ENCODE data around the gene TEN1. TPM values are rescaled to one million over a fixed set of nuclear protein-coding genes. Genes with fewer than 3 reads are reported as not detected.
A peak's percentile ranks its signal among the peaks of the same experiment; 100 is the strongest.

TEN1 gene
- total and polyA plus RNA-seq, 3 experiments from 2014 or later = 15.9 to 21.0 (median 17.3) TPM

DNA sequence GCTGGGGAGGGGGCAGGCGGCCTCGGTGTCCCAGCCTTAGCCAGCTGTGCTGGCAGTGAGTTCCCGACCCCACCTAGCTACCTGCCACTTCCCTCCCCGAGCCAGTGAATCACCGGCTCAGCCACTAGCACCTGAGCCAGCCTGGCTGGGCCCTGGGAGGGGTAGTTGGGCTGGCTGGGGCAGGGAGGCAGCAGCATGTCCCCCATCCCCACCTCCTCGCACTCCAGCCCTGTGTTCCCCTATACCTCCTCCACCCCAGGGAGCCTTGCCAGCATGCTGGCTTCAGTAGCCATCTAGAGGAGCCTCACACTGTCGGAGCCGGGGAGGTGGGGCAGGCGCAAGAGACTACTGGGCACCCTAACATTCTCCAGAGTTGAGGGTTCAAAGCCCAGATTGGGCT lies 45.3 kb downstream of the TEN1 start:
- no peaks in the 10 kb centered on the region for H3K9me3 ChIP-seq (ENCODE audit: low read length)
- DNase-seq = no peak
- no peak overlapping the region for H3K4me3 Mint-ChIP-seq
- peaks cover 6 to 11% (median 8%) of the 10 kb centered on the region in 3 donors for H3K4me1 Mint-ChIP-seq
- no peaks in the 10 kb centered on the region for H3K36me3 Mint-ChIP-seq
- peaks cover 9% of the 10 kb centered on the region for H3K4me1 ChIP-seq (ENCODE audit: insufficient read depth, low read length)
- no peaks in the 10 kb centered on the region for H3K27me3 ChIP-seq (ENCODE audit: insufficient read depth, low read length, poor library complexity, severe bottlenecking)
- CTCF ChIA-PET = no interaction called here
- no peaks in the 10 kb centered on the region for H3K27me3 Mint-ChIP-seq
- H3K4me3 ChIP-seq (ENCODE audit: low read length) = no peak overlapping the region
- POLR2A ChIA-PET = no interaction called here
- no peak overlapping the region for H3K27ac Mint-ChIP-seq
- H3K36me3 ChIP-seq (ENCODE audit: insufficient read depth, low read length) = no peaks in the 10 kb centered on the region
- no peak overlapping the region for H3K27ac ChIP-seq (ENCODE audit: low read depth, low read length)
- no peaks in the 10 kb centered on the region for H3K9me3 Mint-ChIP-seq

GRCh38 chr17:76025294-76025693 lies 46.3 kb downstream of the TEN1 start:
- Mint-ChIP-seq H3K9me3 (no peaks in the 10 kb centered on the region), H3K27ac (no peak overlapping the region), H3K27me3 (no peaks in the 10 kb centered on the region), H3K36me3 (no peaks in the 10 kb centered on the region), H3K4me3 (no peak overlapping the region), H3K4me1 (peaks cover 14 to 19% (median 14%) of the 10 kb centered on the region in 3 donors)
- peaks cover 17% of the 10 kb centered on the region for H3K4me1 ChIP-seq (ENCODE audit: insufficient read depth, low read length)
- DNase-seq = no peak
- H3K27me3 ChIP-seq (ENCODE audit: insufficient read depth, low read length, poor library complexity, severe bottlenecking) = no peaks in the 10 kb centered on the region
- CTCF ChIA-PET = no interaction called here
- H3K27ac ChIP-seq (ENCODE audit: low read depth, low read length) = no peak overlapping the region
- H3K4me3 ChIP-seq (ENCODE audit: low read length) = no peak overlapping the region
- H3K9me3 ChIP-seq (ENCODE audit: low read length) = no peaks in the 10 kb centered on the region
- no peaks in the 10 kb centered on the region for H3K36me3 ChIP-seq (ENCODE audit: insufficient read depth, low read length)
- POLR2A ChIA-PET = interaction anchor here (0.7 to 1.1 kb wide), 2 partner anchors 11 to 51 kb away, joined by 3 to 7 read pairs; no protein-coding TSS in a partner anchor

GRCh38 chr17:76026714-76027158 lies 47.7 kb downstream of the TEN1 start:
- no peak overlapping the region for H3K4me3 ChIP-seq (ENCODE audit: low read length)
- ChIA-PET CTCF (interaction anchor here (1.6 kb wide), 1 partner anchor 13 kb away, joined by 5 read pairs; no protein-coding TSS in a partner anchor), POLR2A (no interaction called here)
- H3K36me3 ChIP-seq (ENCODE audit: insufficient read depth, low read length) = no peaks in the 10 kb centered on the region
- H3K9me3 ChIP-seq (ENCODE audit: low read length) = no peaks in the 10 kb centered on the region
- Mint-ChIP-seq H3K27ac (no peak overlapping the region), H3K9me3 (no peaks in the 10 kb centered on the region), H3K4me3 (no peak overlapping the region), H3K27me3 (no peaks in the 10 kb centered on the region), H3K4me1 (peaks cover 14 to 19% (median 14%) of the 10 kb centered on the region in 3 donors), H3K36me3 (no peaks in the 10 kb centered on the region)
- no peak for DNase-seq
- no peak overlapping the region for H3K27ac ChIP-seq (ENCODE audit: low read depth, low read length)
- H3K27me3 ChIP-seq (ENCODE audit: insufficient read depth, low read length, poor library complexity, severe bottlenecking) = no peaks in the 10 kb centered on the region
- H3K4me1 ChIP-seq (ENCODE audit: insufficient read depth, low read length) = peaks cover 17% of the 10 kb centered on the region

DNA sequence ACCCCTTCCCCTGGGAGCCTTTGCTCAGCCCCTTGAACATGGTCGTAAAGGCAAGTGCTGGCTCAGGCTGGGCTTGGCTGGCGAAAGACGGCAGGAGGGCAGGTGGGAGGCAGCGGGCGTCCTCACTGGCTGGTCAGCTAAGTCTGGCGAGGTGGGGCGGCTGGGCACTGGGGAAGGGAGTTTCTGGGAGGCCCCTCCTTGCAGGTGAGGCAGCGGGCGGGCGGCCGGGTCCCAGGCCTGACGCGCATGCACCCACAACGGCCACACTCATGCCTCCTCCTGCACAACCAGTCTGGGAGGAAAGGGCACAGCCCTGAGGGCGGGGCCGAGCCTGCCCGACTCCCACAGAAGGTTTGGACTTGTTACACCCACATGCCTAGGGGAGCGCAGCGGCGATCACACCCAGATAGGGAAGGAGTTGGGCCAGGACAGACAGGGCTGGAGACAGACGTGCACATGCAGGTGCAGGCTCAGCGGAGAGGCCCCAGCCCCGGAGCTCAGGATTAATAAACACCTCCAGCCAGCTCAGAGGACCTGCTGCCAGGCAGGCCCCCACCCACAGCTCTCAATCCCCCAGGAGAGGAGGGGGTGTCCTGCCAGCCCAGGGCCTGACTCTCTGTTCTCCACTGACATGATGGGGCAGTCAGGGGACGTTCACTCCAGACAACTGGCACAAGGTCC lies 48.3 kb downstream of the TEN1 start, which contains the start of gene EVPL:
Gene EVPL, minus strand, starts transcription at position 148 of the 681 bp plus-strand sequence. Its CDS starts 108 bp downstream, at position 40.
- H3K4me3 Mint-ChIP-seq = no peak within 1 kb of the TSS
- H3K9me3 Mint-ChIP-seq = no peaks in the 10 kb centered on the region
- Histone ChIP-seq H3K27ac (ENCODE audit: low read depth, low read length) (no peak within 1 kb of the TSS), H3K4me1 (ENCODE audit: insufficient read depth, low read length) (peaks cover 17% of the 10 kb centered on the region), H3K4me3 (ENCODE audit: low read length) (no peak within 1 kb of the TSS), H3K9me3 (ENCODE audit: low read length) (no peaks in the 10 kb centered on the region), H3K36me3 (ENCODE audit: insufficient read depth, low read length) (no peaks in the 10 kb centered on the region), H3K27me3 (ENCODE audit: insufficient read depth, low read length, poor library complexity, severe bottlenecking) (no peaks in the 10 kb centered on the region)
- H3K4me1 Mint-ChIP-seq = peaks cover 14 to 19% (median 14%) of the 10 kb centered on the region in 3 donors
- H3K27ac Mint-ChIP-seq = peak within 1 kb of the TSS in 1 of 8 donors; percentile 17
- no peaks in the 10 kb centered on the region for H3K27me3 Mint-ChIP-seq
- ChIA-PET CTCF (interaction anchor here (0.6 to 1.6 kb wide), 3 partner anchors 8 to 428 kb away, joined by 3 to 5 read pairs (median 3); no protein-coding TSS in a partner anchor), POLR2A (no interaction called here)
- no peak for DNase-seq
- no peaks in the 10 kb centered on the region for H3K36me3 Mint-ChIP-seq

DNA sequence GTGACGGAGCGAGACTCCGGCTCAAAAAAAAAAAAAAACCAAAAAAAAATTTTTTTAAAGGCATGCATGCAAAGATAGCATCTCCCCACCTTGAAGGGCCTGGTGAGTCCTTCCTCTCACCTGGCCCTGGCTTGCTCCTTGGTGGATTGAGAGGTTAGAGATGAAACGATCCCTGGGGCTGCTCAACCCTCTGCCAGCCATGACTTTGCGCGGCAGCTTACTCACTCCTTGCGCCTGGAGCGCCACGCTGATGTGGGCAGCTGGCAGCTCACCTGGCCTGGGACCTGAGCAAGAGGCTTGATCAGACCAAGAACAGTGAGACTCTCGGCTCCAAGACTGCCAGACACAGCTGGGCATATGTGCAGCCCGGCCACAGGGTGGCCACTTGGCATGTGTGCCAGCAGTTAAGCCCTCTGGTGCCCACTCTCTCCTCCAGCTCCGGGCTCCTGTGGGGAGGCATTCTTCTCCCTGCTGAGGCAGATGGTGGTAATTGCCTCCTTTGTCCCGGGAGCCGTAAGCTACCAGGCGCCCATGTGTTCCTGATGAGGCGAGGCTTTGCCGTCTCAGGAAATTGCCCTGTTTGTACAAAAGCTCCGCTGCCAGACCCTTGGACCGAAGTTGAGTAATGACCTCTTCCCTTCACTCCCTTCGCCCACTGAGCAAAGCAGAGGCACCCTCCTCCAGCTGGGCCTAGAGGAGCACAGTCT lies 53.2 kb downstream of the TEN1 start:
- Mint-ChIP-seq H3K27ac (peak overlapping the region in 1 of 8 donors; percentile 23), H3K36me3 (no peaks in the 10 kb centered on the region), H3K27me3 (peaks cover 0 to 1% of the 10 kb centered on the region in 2 donors), H3K9me3 (no peaks in the 10 kb centered on the region), H3K4me3 (no peak overlapping the region), H3K4me1 (peaks cover 14 to 25% (median 17%) of the 10 kb centered on the region in 3 donors)
- peaks cover 17% of the 10 kb centered on the region for H3K4me1 ChIP-seq (ENCODE audit: insufficient read depth, low read length)
- no peaks in the 10 kb centered on the region for H3K9me3 ChIP-seq (ENCODE audit: low read length)
- H3K4me3 ChIP-seq (ENCODE audit: low read length) = no peak overlapping the region
- no peak for DNase-seq
- H3K27me3 ChIP-seq (ENCODE audit: insufficient read depth, low read length, poor library complexity, severe bottlenecking) = no peaks in the 10 kb centered on the region
- POLR2A ChIA-PET = interaction anchor here (0.6 kb wide), 1 partner anchor 235 kb away, joined by 4 read pairs; no protein-coding TSS in a partner anchor
- H3K36me3 ChIP-seq (ENCODE audit: insufficient read depth, low read length) = no peaks in the 10 kb centered on the region
- CTCF ChIA-PET = interaction anchor here (1.0 to 2.4 kb wide), 3 partner anchors 14 to 265 kb away, joined by 3 to 9 read pairs (median 4); no protein-coding TSS in a partner anchor
- no peak overlapping the region for H3K27ac ChIP-seq (ENCODE audit: low read depth, low read length)

- H3K4me3 ChIP-seq (ENCODE audit: low read length) = no peak overlapping the region
- H3K4me1 ChIP-seq (ENCODE audit: insufficient read depth, low read length) = peaks cover 17% of the 10 kb centered on the region
- ChIA-PET CTCF (interaction anchor here (1.5 to 2.4 kb wide), 2 partner anchors 13 to 18 kb away, joined by 4 to 9 read pairs; no protein-coding TSS in a partner anchor), POLR2A (interaction anchor here (0.5 kb wide), 1 partner anchor 67 kb away, joined by 5 read pairs; no protein-coding TSS in a partner anchor)
- H3K27me3 Mint-ChIP-seq = peaks cover 0 to 1% of the 10 kb centered on the region in 2 donors
- no peaks in the 10 kb centered on the region for H3K36me3 ChIP-seq (ENCODE audit: insufficient read depth, low read length)
- no peak overlapping the region for H3K27ac ChIP-seq (ENCODE audit: low read depth, low read length)
- DNase-seq = no peak
- peak overlapping the region in 1 of 8 donors; percentile 23 for H3K27ac Mint-ChIP-seq
- no peaks in the 10 kb centered on the region for H3K27me3 ChIP-seq (ENCODE audit: insufficient read depth, low read length, poor library complexity, severe bottlenecking)
- H3K9me3 ChIP-seq (ENCODE audit: low read length) = no peaks in the 10 kb centered on the region
- H3K9me3 Mint-ChIP-seq = no peaks in the 10 kb centered on the region
- peaks cover 14 to 25% (median 17%) of the 10 kb centered on the region in 3 donors for H3K4me1 Mint-ChIP-seq
- H3K36me3 Mint-ChIP-seq = peaks cover 0 to 1% (median 0%) of the 10 kb centered on the region in 3 donors
- H3K4me3 Mint-ChIP-seq = no peak overlapping the region
These were observed 53.7 kb downstream of the TEN1 start for GRCh38 chr17:76032780-76033108.

DNA sequence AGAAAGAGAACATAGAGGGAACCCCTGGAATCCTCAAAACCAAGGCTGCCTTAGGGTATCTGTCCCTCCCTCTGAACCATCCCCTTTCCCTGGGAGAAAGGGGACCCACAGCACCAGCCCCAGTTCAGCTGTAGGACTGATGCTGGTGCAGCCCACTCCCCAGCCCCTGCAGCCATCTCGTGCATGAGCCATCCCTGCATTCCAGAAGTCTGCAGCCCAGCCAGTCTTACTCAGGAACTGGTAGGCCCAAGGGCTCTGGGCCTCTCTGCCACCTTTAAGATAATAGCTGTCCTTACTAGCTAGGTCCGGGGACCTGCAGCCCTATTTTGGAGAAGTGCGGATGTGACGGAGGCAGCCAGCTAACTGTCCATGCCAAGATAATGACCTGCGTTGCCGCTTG lies 54.1 kb downstream of the TEN1 start:
- POLR2A ChIA-PET = interaction anchor here (0.5 kb wide), 1 partner anchor 68 kb away, joined by 5 read pairs; no protein-coding TSS in a partner anchor

More for the DNA sequence above, 54.1 kb downstream of the TEN1 start:
- CTCF ChIA-PET = interaction anchor here (1.5 to 2.4 kb wide), 2 partner anchors 13 to 19 kb away, joined by 4 to 9 read pairs; no protein-coding TSS in a partner anchor
- H3K36me3 Mint-ChIP-seq = peaks cover 0 to 4% (median 0%) of the 10 kb centered on the region in 3 donors
- Histone ChIP-seq H3K4me3 (ENCODE audit: low read length) (no peak overlapping the region), H3K9me3 (ENCODE audit: low read length) (no peaks in the 10 kb centered on the region), H3K27me3 (ENCODE audit: insufficient read depth, low read length, poor library complexity, severe bottlenecking) (no peaks in the 10 kb centered on the region), H3K4me1 (ENCODE audit: insufficient read depth, low read length) (peaks cover 17% of the 10 kb centered on the region), H3K27ac (ENCODE audit: low read depth, low read length) (no peak overlapping the region), H3K36me3 (ENCODE audit: insufficient read depth, low read length) (no peaks in the 10 kb centered on the region)
- peaks cover 0 to 1% of the 10 kb centered on the region in 2 donors for H3K27me3 Mint-ChIP-seq
- peaks cover 14 to 25% (median 17%) of the 10 kb centered on the region in 3 donors for H3K4me1 Mint-ChIP-seq
- no peak overlapping the region for H3K4me3 Mint-ChIP-seq
- no peaks in the 10 kb centered on the region for H3K9me3 Mint-ChIP-seq
- DNase-seq = no peak
- no peak overlapping the region for H3K27ac Mint-ChIP-seq
